Measurements from ENCODE around the gene MAN1B1.
"Not testable (repeated sequence)": the region's sequence is repeated elsewhere in the genome, so short reads cannot be mapped to it uniquely, and the experiment has no call there.

The MAN1B1 gene

DNA sequence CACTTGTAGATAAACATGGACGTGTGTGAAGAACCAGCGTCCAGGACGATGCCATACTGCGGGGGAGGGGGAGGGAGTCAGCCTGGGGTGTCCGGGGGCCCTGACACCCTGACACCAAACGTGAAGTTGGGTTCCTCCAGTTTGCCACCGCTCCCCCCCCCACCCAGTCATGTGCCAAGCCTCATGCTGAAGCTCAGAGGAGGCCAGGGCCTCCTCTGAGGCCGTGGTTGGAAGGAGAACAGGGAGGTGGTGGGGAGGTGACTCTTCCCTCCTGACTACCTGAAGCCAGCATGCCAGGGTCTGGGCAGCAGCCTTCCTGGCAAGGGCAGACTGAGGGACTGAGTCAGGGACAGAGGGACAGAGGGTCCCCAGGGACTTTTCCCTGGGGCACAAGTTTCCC lies 34.5 kb upstream of the MAN1B1 start:
- no peak for DNase-seq

DNA sequence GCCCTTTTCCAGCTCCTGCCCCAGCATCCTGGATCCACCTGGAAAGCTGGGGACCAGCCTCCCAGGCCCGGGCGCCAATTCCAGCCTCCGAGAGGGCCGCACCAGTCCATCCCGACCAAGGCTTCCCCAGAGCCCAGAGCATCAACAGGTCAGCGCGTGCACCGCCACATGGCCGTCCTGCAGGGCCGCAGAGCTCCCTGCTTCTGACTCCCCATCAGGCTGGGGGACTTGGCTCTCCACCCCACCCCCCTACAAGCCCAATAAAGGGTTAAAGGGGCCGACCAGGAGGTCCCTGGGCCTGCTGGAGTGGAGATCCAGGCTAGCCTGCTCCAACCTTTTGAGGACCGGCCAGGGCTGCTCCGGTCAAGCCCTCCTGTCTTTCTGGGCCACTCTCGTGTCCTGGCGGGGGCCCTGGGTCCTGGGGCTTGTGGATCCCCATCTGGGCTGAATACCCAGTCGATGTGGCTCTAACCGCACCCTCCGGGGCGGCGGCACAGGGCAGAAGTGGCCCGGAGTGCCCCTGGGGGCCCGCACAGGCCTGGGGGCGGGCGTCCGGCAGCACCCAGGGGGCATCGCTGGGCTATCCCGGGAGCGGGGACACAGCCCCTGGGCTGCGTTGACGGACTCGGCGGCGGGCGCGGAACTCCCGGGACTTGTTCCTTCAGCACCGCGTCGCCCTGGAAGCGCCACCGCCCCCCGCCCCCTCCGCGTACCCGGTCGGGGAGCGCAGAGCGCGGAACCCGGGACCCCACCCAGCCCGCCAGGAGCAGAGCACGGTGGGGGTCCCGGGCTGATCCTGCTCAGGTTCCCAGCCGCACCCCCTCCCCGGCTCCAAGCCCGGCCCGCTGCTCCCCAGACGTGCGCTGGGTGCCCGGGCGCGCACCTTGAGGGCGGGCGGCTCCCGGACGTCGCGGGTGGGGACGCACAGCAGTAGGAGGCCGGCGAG lies 33.5 kb upstream of the MAN1B1 start:
- DNase-seq: no peak

DNA sequence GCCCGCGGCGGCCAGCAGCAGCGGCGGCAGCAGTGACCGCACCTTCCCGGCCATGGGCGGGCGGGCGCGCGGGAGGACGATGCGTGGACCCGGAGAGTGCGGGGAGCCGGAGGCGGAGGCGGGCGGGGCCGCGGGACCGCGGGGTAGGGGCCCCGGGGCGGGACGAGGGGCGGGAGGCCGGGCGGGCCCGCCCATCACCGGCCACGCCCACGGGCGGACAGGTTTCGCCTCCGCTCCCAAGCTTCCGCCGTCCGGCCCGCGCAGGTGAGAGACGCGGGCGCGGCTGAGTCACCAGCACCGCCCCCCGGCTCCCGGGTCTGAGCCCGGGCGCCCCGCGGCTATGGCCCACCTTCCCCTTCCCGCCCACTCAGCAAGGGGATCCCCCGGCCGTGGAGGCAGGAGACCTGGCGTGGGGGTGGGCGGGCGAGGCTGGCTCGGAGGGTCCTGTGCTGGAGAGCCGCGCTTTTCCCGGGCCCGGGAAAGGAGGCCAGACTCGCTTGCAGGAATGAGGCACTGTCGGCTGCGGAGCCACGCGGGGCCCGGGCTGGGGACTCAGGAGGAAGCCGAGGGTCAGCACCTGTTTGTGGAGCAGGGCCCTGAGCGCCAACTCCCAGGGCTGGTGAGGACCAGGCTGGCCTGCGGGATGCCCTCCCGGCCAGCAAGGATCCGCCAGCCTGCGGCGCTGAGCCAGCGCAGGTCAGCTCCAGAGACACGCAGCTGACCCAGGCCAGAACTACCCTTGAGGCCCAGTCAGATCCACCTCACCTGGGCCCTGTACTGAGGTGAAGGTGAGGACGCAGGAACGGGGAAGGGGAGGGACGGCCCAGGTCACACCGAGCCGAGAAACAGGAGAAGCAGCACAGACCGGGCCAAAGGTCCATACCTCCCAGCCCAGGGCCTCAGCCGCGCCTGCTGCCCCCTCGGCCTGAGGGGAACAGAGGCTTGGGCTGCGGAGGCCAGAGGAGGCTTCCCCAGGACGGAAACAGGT lies 32.5 kb upstream of the MAN1B1 start, which contains the start of gene ENTPD2:
TSS of gene ENTPD2 (minus strand) at position 118 of the 988 bp plus-strand sequence. CDS start at position 54, 64 bp downstream.
- DNase-seq: no peak

DNA sequence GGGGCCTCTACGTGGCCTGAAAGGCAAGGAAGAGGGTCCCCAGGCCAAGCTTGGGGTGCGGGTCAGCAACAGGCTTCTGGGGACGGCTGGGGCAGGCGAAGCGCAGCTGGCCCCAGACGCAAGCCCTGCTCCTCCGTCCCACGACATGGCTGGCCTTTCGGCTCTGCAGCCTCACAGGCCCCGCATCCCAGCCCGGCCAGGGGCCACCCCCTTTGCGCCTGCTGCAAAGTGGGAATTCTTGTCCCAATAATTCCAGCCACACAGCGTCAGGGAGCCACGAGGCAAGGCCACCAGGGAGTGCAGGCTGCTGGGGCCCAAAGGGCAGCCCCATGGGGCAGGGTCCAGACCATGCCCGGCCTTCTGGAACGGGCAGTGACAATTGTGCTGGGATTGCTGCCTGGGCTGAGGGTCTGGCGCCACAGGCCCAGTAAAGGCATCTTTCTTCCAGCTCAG lies 31.8 kb upstream of the MAN1B1 start:
- peak in 25 of 58 donors; percentile 57 to 92 (median 78) for DNase-seq

DNA sequence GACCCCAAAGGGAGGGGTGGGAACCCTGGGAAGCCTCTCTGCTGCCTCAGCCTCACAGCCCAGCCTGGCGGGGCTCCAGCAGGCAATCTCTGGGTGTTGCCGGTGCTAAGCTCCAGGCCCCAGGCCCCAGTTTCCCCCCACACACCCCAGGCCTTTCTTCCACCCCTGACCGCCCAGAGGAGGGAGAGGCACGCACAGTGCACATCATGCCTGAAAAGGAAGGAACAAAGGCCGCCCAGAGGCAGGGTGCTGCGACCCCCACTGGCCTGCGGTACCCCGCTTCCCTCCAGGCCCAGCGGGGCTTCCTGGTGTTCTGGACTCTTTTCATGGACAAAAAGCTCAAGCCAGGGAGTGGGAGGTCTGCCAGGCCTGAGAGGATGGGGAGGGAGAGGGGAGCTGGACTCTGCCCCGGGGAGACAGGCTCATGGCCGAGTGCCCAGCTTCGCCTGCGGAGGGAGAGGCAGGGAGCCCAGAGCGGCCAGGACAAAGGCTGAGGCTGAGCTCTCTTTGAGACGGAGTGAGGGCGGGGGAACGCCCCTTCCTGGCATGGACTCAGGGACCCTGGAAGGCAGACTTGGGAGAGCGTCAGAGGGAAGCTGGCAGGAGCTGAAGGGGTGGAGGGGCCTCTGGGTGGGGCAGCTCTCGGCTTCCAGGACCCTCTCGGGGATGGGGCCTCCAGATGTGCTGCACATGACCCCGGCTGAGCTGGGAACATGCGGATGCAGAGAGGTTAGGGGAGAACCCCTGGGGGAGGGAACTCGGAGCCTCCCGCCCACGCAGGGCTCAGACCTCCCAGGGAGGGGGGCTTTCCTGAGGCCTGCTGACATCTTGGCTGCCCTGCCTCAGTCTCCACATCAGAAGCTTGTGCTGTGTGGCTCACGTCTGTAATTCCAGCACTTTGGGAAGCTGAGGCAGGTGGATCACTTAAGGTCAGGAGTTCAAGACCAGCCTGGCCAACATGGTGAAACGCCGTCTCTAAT lies 31.1 kb upstream of the MAN1B1 start:
- peak; percentile 45 to 97 (median 91) for DNase-seq

DNA sequence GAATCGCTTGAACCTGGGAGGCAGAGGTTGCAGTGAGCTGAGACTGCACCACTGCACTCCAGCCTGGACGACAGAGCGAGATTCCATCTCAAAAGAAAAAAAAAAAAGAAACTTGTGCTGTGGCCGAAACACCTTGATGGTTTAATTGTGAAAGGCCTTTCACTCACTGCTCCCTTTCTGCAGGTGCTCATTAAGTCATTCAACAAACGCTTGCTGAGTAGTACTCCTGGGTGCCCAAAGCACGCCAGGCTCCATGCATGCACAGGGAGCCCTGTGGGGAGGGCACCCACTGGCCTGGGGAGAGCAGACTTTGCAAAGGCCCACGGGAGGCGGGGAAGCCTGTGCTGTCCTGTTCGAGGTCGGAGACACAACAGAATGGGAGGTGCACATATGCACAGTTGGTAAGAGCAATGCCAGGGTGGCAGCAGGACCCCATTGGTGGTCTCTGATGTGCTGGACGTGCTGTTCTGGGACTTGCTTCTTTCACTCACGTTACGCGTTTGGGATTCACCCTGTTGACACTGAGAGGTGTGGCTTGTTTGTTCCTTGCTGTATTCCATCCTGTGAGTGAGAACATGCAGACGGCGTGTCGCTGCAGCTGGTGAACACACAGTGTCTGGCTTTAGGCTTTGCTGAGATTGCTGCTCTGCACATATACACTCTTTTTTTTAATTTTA lies 29.9 kb upstream of the MAN1B1 start:
- DNase-seq: no peak

DNA sequence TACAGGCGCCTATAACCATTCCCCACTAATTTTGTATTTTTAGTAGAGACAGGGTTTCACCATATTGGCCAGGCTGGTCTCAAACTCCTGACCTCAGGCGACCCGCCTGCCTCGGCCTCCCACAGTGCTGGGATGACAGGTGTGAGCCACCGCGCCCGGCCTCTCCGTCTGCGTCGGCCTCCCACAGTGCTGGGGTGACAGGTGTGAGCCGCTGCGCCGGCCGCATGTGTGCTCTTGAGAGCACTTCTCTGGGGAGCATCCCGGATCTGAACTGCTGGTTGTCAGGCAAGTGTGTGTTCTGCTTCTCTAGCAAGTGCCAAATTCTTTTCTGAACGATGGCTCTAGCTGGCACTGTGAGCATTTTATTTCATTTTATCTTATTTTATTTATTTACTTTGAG lies 29.2 kb upstream of the MAN1B1 start:
- no peak for DNase-seq

DNA sequence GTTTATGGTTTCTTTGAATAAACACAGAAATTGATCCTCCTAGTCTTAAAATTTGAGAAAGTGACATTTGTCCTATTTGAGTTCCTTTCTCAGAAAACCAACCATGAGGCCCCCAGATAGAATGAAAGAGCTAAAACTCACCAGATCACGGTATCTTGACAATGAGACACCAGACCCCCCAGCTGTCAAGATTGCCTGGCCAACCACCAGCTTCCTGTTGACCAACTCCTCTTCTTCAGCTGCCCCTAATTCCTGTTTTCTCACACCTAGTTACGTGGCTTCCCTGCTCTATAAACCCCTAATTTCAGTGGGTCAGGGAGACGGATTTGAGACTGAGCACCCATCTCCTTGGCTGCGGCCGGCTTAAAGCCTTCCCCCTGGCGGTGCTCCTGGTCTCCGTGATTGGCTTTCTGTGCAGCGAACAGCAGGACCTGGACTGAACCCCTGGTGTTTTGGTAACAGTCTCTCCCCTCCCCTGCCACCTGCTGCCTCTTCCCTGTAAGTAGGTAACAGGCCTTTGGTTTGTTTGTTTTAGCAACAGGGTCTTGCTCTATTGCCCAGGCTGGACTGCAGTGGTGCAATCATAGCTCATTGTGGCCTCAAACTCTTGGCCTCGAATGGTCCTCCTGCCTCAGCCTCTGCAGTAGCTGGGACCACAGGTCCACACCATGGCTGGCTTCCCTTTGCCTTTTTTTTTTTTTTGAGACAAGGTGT lies 28.1 kb upstream of the MAN1B1 start:
- DNase-seq: no peak

DNA sequence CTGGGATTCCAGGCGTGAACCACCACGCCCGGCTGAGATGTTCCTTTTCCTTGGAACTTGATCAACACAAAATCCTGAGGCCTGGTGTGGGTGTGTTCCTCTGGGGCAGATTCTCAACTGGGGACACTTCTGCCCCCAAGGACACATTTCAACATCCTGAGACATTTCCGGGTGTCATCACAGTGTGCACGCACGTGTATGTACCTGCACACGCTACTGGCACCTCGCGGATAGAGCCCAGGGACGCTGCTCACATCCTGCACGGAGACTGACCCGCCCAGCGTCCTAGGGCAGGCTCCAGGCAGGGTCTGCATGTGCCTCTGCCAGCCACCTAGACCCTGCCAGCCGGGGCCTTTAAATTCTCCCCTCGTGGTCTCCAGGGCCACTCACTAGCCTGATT lies 24.4 kb upstream of the MAN1B1 start:
- DNase-seq: no peak

DNA sequence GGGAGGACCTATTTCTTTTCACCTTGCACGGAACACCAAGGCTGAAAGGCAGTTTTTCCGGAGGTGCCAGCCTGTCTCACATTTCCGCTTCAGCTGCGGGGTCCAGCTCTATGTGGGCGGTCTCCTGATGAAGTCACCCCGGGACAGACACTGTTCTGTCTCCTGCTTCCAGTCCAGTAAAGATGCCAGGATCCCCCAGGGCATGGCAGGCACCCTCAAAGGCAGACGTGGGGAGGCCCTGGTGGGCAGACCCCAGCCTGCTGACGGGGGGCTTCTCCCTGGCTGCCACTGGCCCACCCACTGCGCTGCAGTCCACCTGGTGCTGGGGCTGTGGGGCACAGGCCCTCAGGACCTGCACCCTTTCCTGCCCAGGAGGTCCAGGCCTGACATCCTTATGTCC lies 24.0 kb upstream of the MAN1B1 start:
- not testable (repeated sequence) for DNase-seq

DNA sequence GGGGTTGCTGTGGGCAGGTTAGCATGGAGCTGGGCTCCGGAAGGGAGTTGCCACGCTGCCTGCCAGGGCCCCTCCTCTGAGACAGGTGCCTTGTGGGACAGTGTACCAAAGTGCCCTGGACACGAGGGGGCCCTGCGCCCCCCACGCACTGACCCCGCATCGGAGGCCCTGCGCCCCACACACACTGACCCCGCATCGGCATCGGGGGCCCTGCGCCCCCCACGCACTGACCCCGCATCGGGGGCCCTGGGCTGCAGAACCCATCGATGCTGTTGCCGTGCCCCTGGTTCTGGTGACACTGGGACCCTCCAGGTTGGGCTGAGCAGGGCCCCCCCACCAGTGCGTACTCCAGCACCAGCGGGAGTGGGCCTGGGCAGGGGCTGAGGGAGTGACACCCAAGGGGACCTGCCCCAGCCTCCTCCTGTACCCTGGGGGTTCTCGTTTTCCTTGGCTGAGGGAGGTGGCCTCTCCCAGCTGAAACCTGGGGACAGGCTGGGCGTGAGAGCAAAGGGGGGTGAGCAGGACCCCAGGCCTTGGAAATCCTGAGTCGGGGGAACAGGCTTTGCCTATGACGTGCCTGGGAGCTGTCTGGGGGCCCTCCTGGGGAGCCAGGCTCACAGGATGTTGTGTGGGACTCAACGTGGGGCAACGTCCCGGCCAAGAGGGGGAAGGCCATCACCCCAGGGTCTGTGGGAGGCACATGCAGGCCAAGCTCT lies 23.3 kb upstream of the MAN1B1 start:
- no peak for DNase-seq

DNA sequence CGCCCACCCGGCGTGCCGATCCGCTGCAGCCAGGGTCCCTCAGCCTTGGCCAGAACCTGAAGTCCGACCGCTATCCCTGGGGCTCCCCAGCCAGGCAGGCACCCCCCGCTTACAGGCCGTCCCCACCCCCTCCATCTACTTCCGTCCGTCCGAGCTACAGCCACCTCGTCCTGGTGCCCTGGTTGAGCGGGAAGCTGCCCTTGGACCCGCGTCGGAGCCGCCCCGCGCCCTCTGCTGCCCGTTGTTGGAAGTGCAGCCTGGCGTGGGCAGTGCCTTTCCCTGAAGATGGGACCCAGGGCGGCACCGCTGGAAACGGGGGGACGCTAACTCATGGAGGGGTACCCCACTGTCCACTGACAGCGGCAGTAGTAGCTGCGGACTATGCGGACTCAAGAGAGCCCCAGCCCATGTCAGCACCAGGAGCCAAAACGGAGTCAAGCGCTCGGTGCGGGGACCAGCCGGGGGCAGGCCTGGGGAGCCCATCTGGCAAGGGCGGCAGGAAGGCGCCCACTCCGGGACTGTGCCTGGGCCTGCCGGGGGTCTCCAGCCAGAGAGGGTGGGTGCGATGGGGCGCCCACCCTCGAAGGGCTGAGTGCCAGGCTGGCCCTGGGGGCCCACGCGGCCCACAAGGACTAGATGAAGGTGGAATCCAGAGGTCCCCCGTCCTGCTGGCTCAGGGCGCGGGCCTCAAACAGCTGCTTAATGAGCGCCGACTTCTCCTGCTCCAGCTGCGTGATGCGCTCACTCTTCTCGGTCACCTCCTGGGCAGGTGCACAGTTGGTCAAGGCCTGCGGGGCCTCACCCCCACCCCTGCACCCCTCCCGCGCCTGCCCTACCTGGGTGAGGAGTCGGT lies 22.5 kb upstream of the MAN1B1 start:
- peak in 43 of 58 donors; percentile 8 to 78 (median 41) for DNase-seq

DNA sequence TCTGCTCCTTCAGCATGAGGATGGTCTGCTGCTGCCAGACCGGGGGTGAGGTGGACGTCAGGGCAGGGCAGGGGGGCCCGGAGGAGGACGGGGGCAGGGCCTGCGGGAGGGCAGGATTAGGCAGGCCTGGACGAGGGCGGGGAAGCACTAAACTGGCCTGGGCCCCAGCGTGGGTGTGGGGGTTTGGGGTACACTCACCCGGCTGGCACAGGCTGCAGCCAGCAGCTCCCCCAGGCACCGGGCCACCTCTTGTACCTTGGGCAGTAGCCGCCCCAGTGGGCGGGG lies 22.0 kb upstream of the MAN1B1 start:
- DNase-seq: no peak

DNA sequence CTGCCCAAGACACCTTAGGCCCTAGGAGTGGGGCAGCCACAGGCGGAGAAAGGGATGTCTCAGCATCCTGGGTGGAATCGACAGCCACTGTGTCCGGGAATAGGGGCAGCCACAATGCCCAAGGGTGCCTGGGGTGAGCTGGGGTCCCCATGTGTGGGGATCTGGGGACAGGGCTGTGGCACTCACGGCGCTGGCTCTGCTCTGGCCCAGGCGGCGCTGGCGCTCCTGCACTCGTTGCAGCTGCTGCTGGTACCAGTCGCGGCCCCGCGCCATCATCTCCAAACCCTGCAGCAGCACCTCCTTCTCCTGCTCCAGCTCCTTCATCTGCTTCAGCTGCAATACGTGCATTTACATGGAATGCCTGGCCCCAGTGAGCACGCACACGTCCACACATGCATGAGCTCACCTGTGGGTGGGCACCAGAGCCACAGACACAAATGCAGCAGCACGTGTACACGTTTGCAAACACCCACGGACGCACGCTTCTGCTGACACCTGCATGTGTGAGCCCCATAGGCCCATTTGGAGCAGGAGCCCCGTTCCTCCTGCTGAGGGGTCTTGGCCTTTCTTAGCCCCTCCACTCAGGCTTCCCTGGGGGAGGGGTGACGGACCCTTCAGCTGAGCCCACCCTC lies 21.3 kb upstream of the MAN1B1 start:
- no peak for DNase-seq

DNA sequence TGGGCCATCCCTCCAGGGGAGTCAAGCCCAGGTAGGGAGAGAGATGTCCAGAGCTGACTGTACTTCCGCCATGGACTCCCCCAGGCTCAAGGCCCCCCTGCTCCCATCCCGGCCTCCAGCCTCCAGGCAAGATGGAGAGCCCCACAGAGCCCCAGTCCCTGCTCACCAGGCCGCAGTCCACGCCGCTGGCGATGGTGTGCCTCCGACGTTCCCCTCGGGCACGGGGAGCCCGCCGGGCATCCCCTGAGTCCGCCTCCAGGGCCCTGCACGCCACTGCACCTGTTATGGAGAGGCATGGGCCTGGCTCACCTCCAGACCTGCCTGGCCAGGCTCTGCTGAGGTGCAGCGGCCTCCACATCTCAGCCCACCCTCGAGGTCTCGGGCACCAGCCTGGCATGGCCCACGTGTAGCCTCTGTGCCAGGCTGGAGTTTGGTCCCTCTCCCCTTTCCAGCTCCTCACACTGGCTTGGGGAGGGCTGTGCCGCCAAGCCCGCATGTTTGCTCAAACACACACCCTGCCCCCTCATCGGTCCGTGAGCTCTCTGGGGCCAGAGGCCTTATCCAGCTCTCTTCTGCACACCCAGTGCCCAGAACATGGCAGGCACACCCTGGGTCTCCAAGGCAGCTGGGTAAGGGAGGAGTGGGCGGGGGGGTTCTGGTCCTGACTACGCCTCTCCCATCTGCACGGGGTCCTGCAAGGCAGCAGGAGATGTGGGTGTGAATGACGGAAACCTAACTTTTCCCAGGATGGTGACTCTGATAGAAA lies 20.5 kb upstream of the MAN1B1 start:
- no peak for DNase-seq

DNA sequence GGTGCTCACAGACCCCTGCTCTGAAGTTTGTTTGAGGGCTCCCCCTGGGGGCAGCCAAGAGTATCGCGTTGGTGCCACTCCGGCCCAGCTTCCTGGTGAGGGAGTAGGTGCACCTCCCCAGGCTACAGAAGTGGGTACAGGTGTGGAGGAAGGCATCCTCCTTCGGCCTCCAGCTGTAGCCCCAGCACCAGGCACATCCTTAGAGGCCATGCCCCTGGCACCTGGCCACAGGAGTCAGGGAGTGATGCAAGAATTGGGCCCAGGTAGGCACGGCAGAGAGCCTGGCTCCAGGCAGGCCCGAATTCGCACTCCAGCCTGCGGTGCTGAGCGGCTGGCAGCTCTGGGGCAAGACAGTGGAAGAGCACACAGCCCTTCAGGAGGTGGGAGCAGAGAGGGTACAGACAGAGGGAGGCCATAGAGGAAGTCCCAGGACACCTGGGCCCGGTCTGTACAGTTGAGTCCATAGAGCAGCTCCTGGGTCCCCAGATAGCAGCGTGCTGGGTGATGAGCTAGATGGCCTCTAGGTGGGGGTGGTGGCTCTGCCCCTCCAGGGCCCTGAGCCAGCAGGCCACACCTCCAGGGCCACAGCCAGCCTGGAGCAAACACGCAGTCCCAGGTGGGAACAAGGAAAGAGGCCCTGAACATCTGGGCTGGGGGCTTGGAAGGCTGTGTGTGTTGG lies 18.8 kb upstream of the MAN1B1 start:
- peak in 53 of 58 donors; percentile 7 to 84 (median 60) for DNase-seq
